ENCODE results near the gene EMILIN2. TPM values are rescaled to one million over a fixed set of nuclear protein-coding genes. Genes with fewer than 3 reads are reported as not detected.

The EMILIN2 gene
- total and polyA plus RNA-seq, 2 of the 8 experiments (the other 6 are each of a cell fraction or from before 2014, with no cell fraction given), result 6.0 to 7.5 TPM

DNA sequence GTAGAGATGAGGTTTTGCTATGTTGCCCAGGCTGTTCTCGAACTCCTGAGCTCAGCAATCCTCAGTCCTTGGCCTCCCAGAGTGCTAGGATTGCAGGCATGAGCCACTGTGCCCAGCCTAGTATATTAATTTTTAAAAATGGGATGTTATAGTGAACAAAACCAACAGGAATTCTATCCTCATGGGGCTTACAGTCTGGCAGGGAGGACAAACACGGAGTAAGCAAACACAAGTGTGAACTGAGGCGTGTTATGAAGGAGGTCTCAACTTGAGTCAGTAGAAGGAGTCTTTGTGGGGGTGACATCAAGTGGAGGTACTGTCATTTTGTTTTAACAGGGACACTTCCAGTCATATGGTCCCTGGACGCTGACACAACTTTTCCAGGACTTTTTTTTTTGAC, 33.1 kb downstream of the EMILIN2 start:
- Histone ChIP-seq H3K18ac (ENCODE audit: extremely low read depth, low read length) (no peak overlapping the region), H2BK12ac (ENCODE audit: low read depth, low read length) (no peak overlapping the region), H3K27ac (ENCODE audit: low read depth, low read length) (no peak overlapping the region), H3K27me3 (replicated peaks in 1 of 4; ENCODE audit: control insufficient read depth in 3 of 4, extremely low read depth in 1 of 4, insufficient read depth in 3 of 4, low read length in 3 of 4) (no peaks in the 10 kb centered on the region), H3K23ac (ENCODE audit: insufficient read length) (no peak overlapping the region), H3K79me1 (ENCODE audit: low read depth, low read length) (no peaks in the 10 kb centered on the region), H2AK5ac (ENCODE audit: low read depth, low read length) (no peak overlapping the region), H3K4me2 (ENCODE audit: insufficient read depth in 1 of 2, low read depth in 2 of 2, low read length in 2 of 2) (no peak overlapping the region), H2AFZ (ENCODE audit: low read length) (no peak overlapping the region), H3K36me3 (ENCODE audit: control insufficient read depth in 2 of 4, insufficient read depth in 4 of 4, low read length in 3 of 4) (no peaks in the 10 kb centered on the region), H3K23me2 (ENCODE audit: low read depth, low read length) (no peaks in the 10 kb centered on the region), H4K8ac (ENCODE audit: extremely low read depth, insufficient read depth, low read length) (no peak overlapping the region), H3K4me1 (replicated peaks in 1 of 4; ENCODE audit: control insufficient read depth in 3 of 4, insufficient read depth in 4 of 4, low read length in 3 of 4) (no peaks in the 10 kb centered on the region), H3K4me3 (ENCODE audit: extremely low read depth in 1 of 4, insufficient read depth in 2 of 4, low read depth in 3 of 4, low read length in 4 of 4) (no peak overlapping the region), H3K9me3 (ENCODE audit: insufficient read depth in 2 of 2, low read depth in 1 of 2, low read length in 1 of 2) (no peaks in the 10 kb centered on the region), H3K14ac (ENCODE audit: insufficient read length) (no peak overlapping the region), H2BK15ac (ENCODE audit: low read length) (no peak overlapping the region), H3K9ac (replicated peaks in 1 of 4; ENCODE audit: extremely low read depth in 1 of 4, low read depth in 3 of 4, low read length in 3 of 4) (no peak overlapping the region), H3K56ac (replicated peaks; ENCODE audit: insufficient read length, low read depth, low read length) (no peak overlapping the region), H4K5ac (ENCODE audit: insufficient read length, low read depth, low read length) (no peak overlapping the region), H2BK20ac (ENCODE audit: low read length) (no peak overlapping the region), H2BK120ac (replicated peaks; ENCODE audit: low read depth, low read length) (no peak overlapping the region), H4K20me1 (replicated peaks in 1 of 2; ENCODE audit: control insufficient read depth in 1 of 2, insufficient read depth in 2 of 2, low read length in 2 of 2) (no peaks in the 10 kb centered on the region), H2BK5ac (ENCODE audit: low read depth, low read length) (no peak overlapping the region), H3K4ac (replicated peaks; ENCODE audit: insufficient read length, low read depth, low read length) (no peak overlapping the region), H4K91ac (replicated peaks; ENCODE audit: insufficient read length, low read length) (no peak overlapping the region), H3K79me2 (ENCODE audit: control insufficient read depth in 1 of 2, insufficient read depth in 2 of 2, low read length in 2 of 2) (no peaks in the 10 kb centered on the region)
- DNase-seq (ENCODE audit: low read depth in 1 of 2, low spot score in 2 of 2) (no peak), FAIRE-seq (no peak)
- TF ChIP-seq KDM4A (IDR thresholded peaks at IDR 0.05; ENCODE audit: low read depth, low read length, severe bottlenecking) (no peak), GABPA (IDR thresholded peaks at IDR 0.05; ENCODE audit: borderline replicate concordance, insufficient read depth, low read length) (no peak), EZH2 (IDR thresholded peaks at IDR 0.05; ENCODE audit: low read depth, low read length, severe bottlenecking) (no peak), KDM1A (IDR thresholded peaks at IDR 0.05; ENCODE audit: borderline replicate concordance, low read length) (no peak), RAD21 (IDR thresholded peaks at IDR 0.05 in 1 of 2, conservative IDR thresholded peaks at IDR 0.05 in 1 of 2; ENCODE audit: low read depth in 2 of 2, low read length in 2 of 2) (no peak), HDAC6 (IDR thresholded peaks at IDR 0.05; ENCODE audit: low read depth, low read length) (no peak), FOSL1 (IDR thresholded peaks at IDR 0.05; ENCODE audit: insufficient read depth, low read depth, low read length) (no peak), SP2 (IDR thresholded peaks at IDR 0.05; ENCODE audit: low read length) (no peak), CHD1 (IDR thresholded peaks at IDR 0.05; ENCODE audit: low read depth, low read length) (no peak), KDM5A (IDR thresholded peaks at IDR 0.05; ENCODE audit: low read length) (no peak), NANOG (IDR thresholded peaks at IDR 0.05; ENCODE audit: insufficient read depth, low read depth, low read length, poor library complexity, severe bottlenecking) (no peak), SUZ12 (IDR thresholded peaks at IDR 0.05; ENCODE audit: low read length) (no peak)
- CTCF ChIA-PET (ENCODE audit: partially characterized antibody), result interaction anchor here (0.6 kb wide), 2 partner anchors 35 to 1278 kb away, joined by 3 read pairs; no protein-coding TSS in a partner anchor
- WGBS, 2 experiments (ENCODE audit: extremely low coverage in 1 of 2, insufficient coverage in 1 of 2, insufficient read length in 1 of 2, insufficient replicate concordance in 2 of 2, low coverage in 1 of 2, low lambda C conversion rate in 2 of 2, missing lambda C conversion rate in 1 of 2), result 90% methylated on average over 4 of the region's 4 CpGs; no CpG with 5 or more reads in 1 of the 2 experiments
- POLR2A ChIA-PET (ENCODE audit: partially characterized antibody), result no interaction called here
